ENCODE results near the gene PIGC.

GRCh38 chr1:172457479-172458130 is 13.7 kb upstream of the PIGC start:
- TF ChIP-seq CTCF (IDR thresholded peaks at IDR 0.05) (no peak), POLR2A (IDR thresholded peaks at IDR 0.05) (no peak)

All from uterus (tissue), 2 donors.